Fibroblast of skin of left quadriceps (primary cell): ENCODE data around the gene ZNF200.
"Not testable (repeated sequence)": the region's sequence is repeated elsewhere in the genome, so short reads cannot be mapped to it uniquely, and the experiment has no call there.

Source experiments
- DNase-seq, 2 experiments: peaks; one replicate each; pipeline ENCODE4 v3.0.0-alpha.2; 2013; ENCODE audit warnings: low read depth in 2 of 2

ZNF200 gene

GRCh38 chr16:3202903-3203539 is 31.9 kb downstream of the ZNF200 start:
- no peak for DNase-seq

GRCh38 chr16:3198334-3199072 is 36.5 kb downstream of the ZNF200 start:
- DNase-seq = no peak

GRCh38 chr16:3197694-3198333 is 37.1 kb downstream of the ZNF200 start:
- not testable (repeated sequence) for DNase-seq

- DNase-seq = no peak
Observed at GRCh38 chr16:3195975-3196374, 39.0 kb downstream of the ZNF200 start.

GRCh38 chr16:3194792-3195191 is 40.2 kb downstream of the ZNF200 start:
- no peak for DNase-seq

- no peak for DNase-seq
Observed at GRCh38 chr16:3193221-3194212, 41.4 kb downstream of the ZNF200 start.

- DNase-seq = no peak
Observed at GRCh38 chr16:3192476-3193019, 42.4 kb downstream of the ZNF200 start.

GRCh38 chr16:3190949-3191353 is 44.0 kb downstream of the ZNF200 start:
- DNase-seq = no peak

GRCh38 chr16:3189869-3190268 is 45.1 kb downstream of the ZNF200 start:
- DNase-seq = no peak

- no peak for DNase-seq
Observed at GRCh38 chr16:3188925-3189825, 45.8 kb downstream of the ZNF200 start.

- DNase-seq = no peak
Observed at GRCh38 chr16:3188675-3188924, 46.4 kb downstream of the ZNF200 start.

- DNase-seq = no peak
Observed at GRCh38 chr16:3187798-3188674, 46.9 kb downstream of the ZNF200 start, which contains the start of gene OR1F1. OR1F1 (plus strand) TSS chr16:3188204.

- DNase-seq = no peak
Observed at GRCh38 chr16:3186946-3187690, 47.8 kb downstream of the ZNF200 start.

- no peak for DNase-seq
Observed at GRCh38 chr16:3183445-3184139, 51.4 kb downstream of the ZNF200 start.

- DNase-seq = no peak
Observed at GRCh38 chr16:3182608-3183444, 52.1 kb downstream of the ZNF200 start.

GRCh38 chr16:3182293-3182607 is 52.7 kb downstream of the ZNF200 start:
- not testable (repeated sequence) for DNase-seq

GRCh38 chr16:3180445-3180878 is 54.5 kb downstream of the ZNF200 start:
- DNase-seq = no peak
